SK-N-MC (cell line): ENCODE measurements around the gene COL6A3.

Experiments used
- EZH2 ChIP-seq: fragments of 200-600 bp; sonication (generic); IDR thresholded peaks from one replicate; pipeline ENCODE4 v1.6.1; 2017; ENCODE audit warnings: antibody characterized with exemption
- FOXP2 ChIP-seq: optimal IDR thresholded peaks from 2 replicates; pipeline ENCODE3; 2011; ENCODE audit warnings: mild to moderate bottlenecking, moderate library complexity; ENCODE audit not compliant: insufficient read depth; ENCODE audit errors: extremely low read length, control extremely low read depth
- POLR2AphosphoS5 ChIP-seq: IDR thresholded peaks from 2 replicates; pipeline ENCODE4 v1.6.1; 2012; ENCODE audit warnings: mild to moderate bottlenecking, low read depth, low read length, borderline replicate concordance

DNA sequence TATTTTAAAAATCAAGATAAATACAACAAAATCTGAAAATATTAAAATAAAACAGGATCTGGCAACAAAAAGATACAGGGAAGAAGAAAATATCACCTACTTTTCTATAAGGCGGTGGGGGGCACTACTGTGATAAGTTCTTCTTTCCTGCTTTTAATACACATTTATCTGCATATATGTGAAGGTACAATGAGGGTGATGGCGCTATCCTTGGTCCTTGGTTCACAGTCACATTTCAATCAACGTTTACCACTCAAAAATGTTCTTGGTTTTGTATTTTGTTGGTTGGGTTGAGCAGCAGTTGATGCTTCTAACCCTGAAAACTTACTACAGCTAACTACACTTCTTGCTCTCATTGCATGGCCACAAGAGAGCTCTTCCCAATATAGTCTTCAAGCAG lies 112.4 kb downstream of the COL6A3 start:
- no peak for TF ChIP-seq POLR2AphosphoS5
- no peak for TF ChIP-seq EZH2
- no peak for TF ChIP-seq FOXP2
